H1 (cell line): ENCODE results near the gene TMPRSS3. TPM values are rescaled to one million over a fixed set of nuclear protein-coding genes. Genes with fewer than 3 reads are reported as not detected.

Experiments used
- BRCA1 ChIP-seq: IDR thresholded peaks from 2 replicates; pipeline ENCODE4 v1.6.1; 2012; ENCODE audit warnings: low read depth, low read length, improper control_type of control experiment
- CREB1 ChIP-seq: IDR thresholded peaks from 2 replicates; pipeline ENCODE4 v1.6.1; 2012; ENCODE audit warnings: inconsistent platforms
- CTBP2 ChIP-seq: IDR thresholded peaks from 2 replicates; pipeline ENCODE4 v1.7.0; 2011; ENCODE audit warnings: borderline replicate concordance, mild to moderate bottlenecking, moderate library complexity, mixed read lengths, low read length; ENCODE audit not compliant: insufficient read depth, insufficient read length
- EGR1 ChIP-seq: IDR thresholded peaks from 2 replicates; pipeline ENCODE4 v1.6.1; 2011; ENCODE audit warnings: low read depth, low read length, borderline replicate concordance
- TAF1 ChIP-seq: IDR thresholded peaks from 2 replicates; pipeline ENCODE4 v1.6.1; 2011; ENCODE audit warnings: mild to moderate bottlenecking, low read depth, low read length
- polyA plus RNA-seq, 7 experiments: library from polyadenylated mRNA; depleted of rRNA in 3 of 7; stranded (reverse) in 5 of 7; unstranded in 2 of 7; fragments of >200 nt in 5 of 7; fragments of 200-250 nt in 2 of 7; gene quantifications; 1 replicate in 5 of 7; 2 replicates in 1 of 7; 4 replicates in 1 of 7; pipeline versions ENCODE4 v1.2.1 to v1.2.3, GENCODE V29; 2011 to 2013; ENCODE audit warnings: missing spikeins in 2 of 7, mixed read lengths in 2 of 7
- total RNA-seq: library from RNA; stranded (reverse); fragmentation: NEBNext Ultra II Directional; extraction: Animal tissue kit (Norgen Biotek cat#: 25700); gene quantifications from 2 replicates; pipeline ENCODE4 v1.2.1, GENCODE V29; 2021

Gene TMPRSS3
- total and polyA plus RNA-seq, 2 of the 8 experiments (the other 6 are each of a cell fraction or from before 2014, with no cell fraction given), result 0.38 TPM; not detected in 1

- no peak for TF ChIP-seq TAF1
- no peak for TF ChIP-seq CREB1
- no peak for TF ChIP-seq CTBP2
- no peak for TF ChIP-seq EGR1
- no peak for TF ChIP-seq BRCA1
- TF ChIP-seq, all 59 proteins: peak for 0
These were observed 11.5 kb downstream of the TMPRSS3 start (continued) for GRCh38 chr21:42384156-42384945.
